DND-41 (cell line): ENCODE measurements around the gene SPTBN4.

Experiments used
- ATAC-seq: fragments of 200-7000 bp; cut with Tn5 transposase; 3 replicates; pipeline ENCODE4 v1.9.1; 2021; ENCODE audit warnings: low read depth; ENCODE audit not compliant: insufficient read depth
- DNase-seq: peaks from one replicate; pipeline ENCODE4 v3.0.0-alpha.2; 2020
- H2AFZ ChIP-seq: 2 replicates; pipeline ENCODE4 v1.6.0; 2012; ENCODE audit warnings: low read depth, low read length
- H3K27ac ChIP-seq: 2 replicates; pipeline ENCODE4 v1.5.1; 2012; ENCODE audit warnings: low read length, inconsistent platforms
- H3K27me3 ChIP-seq: fragments of 200-600 bp; sonication (generic); 2 replicates; pipeline ENCODE4 v1.6.0; 2012; ENCODE audit warnings: low read length, mild to moderate bottlenecking, inconsistent platforms; ENCODE audit not compliant: insufficient read depth, poor library complexity
- H3K36me3 ChIP-seq: 2 replicates; pipeline ENCODE4 v1.5.1; 2012; ENCODE audit warnings: low read length, inconsistent platforms; ENCODE audit not compliant: insufficient read depth
- H3K4me1 ChIP-seq: 2 replicates; pipeline ENCODE4 v1.5.1; 2012; ENCODE audit warnings: mild to moderate bottlenecking, low read length; ENCODE audit not compliant: insufficient read depth
- H3K4me2 ChIP-seq: 2 replicates; pipeline ENCODE4 v1.6.0; 2012; ENCODE audit warnings: mild to moderate bottlenecking, moderate library complexity, low read length, inconsistent platforms; ENCODE audit not compliant: insufficient read depth
- H3K4me3 ChIP-seq, 2 experiments: fragments of 200-600 bp in 1 of 2; shearing (Covaris generic) in 1 of 2; 2 replicates each; pipeline ENCODE4 v1.5.1; 2012 to 2016; ENCODE audit warnings: inconsistent platforms in 2 of 2, low read length in 2 of 2, mild to moderate bottlenecking in 2 of 2, low read depth in 1 of 2, moderate library complexity in 1 of 2
- H3K79me2 ChIP-seq: 2 replicates; pipeline ENCODE4 v1.6.0; 2012; ENCODE audit warnings: low read length, inconsistent platforms; ENCODE audit not compliant: insufficient read depth
- H3K9ac ChIP-seq: 2 replicates; pipeline ENCODE4 v1.6.0; 2012; ENCODE audit warnings: low read depth, mild to moderate bottlenecking, inconsistent platforms, low read length, moderate library complexity
- H3K9me3 ChIP-seq: 2 replicates; pipeline ENCODE4 v1.5.1; 2012; ENCODE audit warnings: low read length, moderate library complexity, mild to moderate bottlenecking, inconsistent platforms; ENCODE audit not compliant: insufficient read depth, severe bottlenecking
- H4K20me1 ChIP-seq: 2 replicates; pipeline ENCODE4 v1.6.0; 2012; ENCODE audit warnings: low read length; ENCODE audit not compliant: insufficient read depth
- CTCF ChIP-seq: IDR thresholded peaks from 2 replicates; pipeline ENCODE4 v1.5.1; 2012; ENCODE audit warnings: borderline replicate concordance, low read length, moderate library complexity, mild to moderate bottlenecking; ENCODE audit not compliant: poor library complexity, severe bottlenecking; ENCODE audit errors: extremely low read depth
- EZH2 ChIP-seq: IDR thresholded peaks from 3 replicates; pipeline ENCODE4 v1.6.1; 2012; ENCODE audit warnings: borderline replicate concordance, low read depth, mild to moderate bottlenecking, moderate library complexity, low read length, inconsistent platforms; ENCODE audit not compliant: severe bottlenecking

Gene SPTBN4

GRCh38 chr19:40446263-40446784 is 20.5 kb upstream of the SPTBN4 start:
- Histone ChIP-seq H3K9me3 (no peaks in the 10 kb centered on the region), H3K27ac (no peak overlapping the region), H3K4me2 (no peak overlapping the region), H2AFZ (no peak overlapping the region), H3K36me3 (peaks cover 7% of the 10 kb centered on the region), H3K27me3 (no peaks in the 10 kb centered on the region), H3K9ac (no peak overlapping the region), H3K79me2 (peaks cover 20% of the 10 kb centered on the region), H4K20me1 (no peaks in the 10 kb centered on the region), H3K4me3 (no peak overlapping the region), H3K4me1 (peaks cover 18% of the 10 kb centered on the region)
- no peak for TF ChIP-seq EZH2
- no peak for TF ChIP-seq CTCF
- no peak for ATAC-seq
- DNase-seq = no peak

GRCh38 chr19:40449506-40449905 is 17.3 kb upstream of the SPTBN4 start:
- Histone ChIP-seq H3K4me1 (peaks cover 7% of the 10 kb centered on the region), H3K4me3 (no peak overlapping the region), H4K20me1 (no peaks in the 10 kb centered on the region), H3K27ac (no peak overlapping the region), H3K4me2 (no peak overlapping the region), H3K36me3 (no peaks in the 10 kb centered on the region; the same call in 1 of the 2 replicates), H3K9me3 (no peaks in the 10 kb centered on the region), H3K79me2 (no peaks in the 10 kb centered on the region), H2AFZ (no peak overlapping the region), H3K9ac (no peak overlapping the region), H3K27me3 (no peaks in the 10 kb centered on the region)
- no peak for ATAC-seq
- TF ChIP-seq CTCF (no peak), EZH2 (no peak)
- no peak for DNase-seq

- no peaks in the 10 kb centered on the region for H3K27me3 ChIP-seq
- no peak overlapping the region for H3K4me3 ChIP-seq
- no peak overlapping the region for H3K27ac ChIP-seq
- H3K4me2 ChIP-seq = no peak overlapping the region
- H3K9me3 ChIP-seq = no peaks in the 10 kb centered on the region
- TF ChIP-seq EZH2 (no peak), CTCF (no peak)
- no peak overlapping the region for H2AFZ ChIP-seq
- H3K36me3 ChIP-seq = no peaks in the 10 kb centered on the region; the same call in 1 of the 2 replicates
- H3K79me2 ChIP-seq = no peaks in the 10 kb centered on the region
- ATAC-seq = no peak
- H4K20me1 ChIP-seq = no peaks in the 10 kb centered on the region
- H3K9ac ChIP-seq = no peak overlapping the region
- DNase-seq = no peak
- H3K4me1 ChIP-seq = no peaks in the 10 kb centered on the region
Measured at GRCh38 chr19:40450664-40451063, 16.1 kb upstream of the SPTBN4 start.

- no peak overlapping the region for H2AFZ ChIP-seq
- H3K9me3 ChIP-seq = no peaks in the 10 kb centered on the region
- H4K20me1 ChIP-seq = no peaks in the 10 kb centered on the region
- no peaks in the 10 kb centered on the region for H3K4me1 ChIP-seq
- no peak overlapping the region for H3K4me2 ChIP-seq
- H3K79me2 ChIP-seq = no peaks in the 10 kb centered on the region
- TF ChIP-seq EZH2 = no peak
- no peak for ATAC-seq
- no peak overlapping the region for H3K9ac ChIP-seq
- H3K27me3 ChIP-seq = no peaks in the 10 kb centered on the region
- no peaks in the 10 kb centered on the region; the same call in 1 of the 2 replicates for H3K36me3 ChIP-seq
- no peak overlapping the region for H3K4me3 ChIP-seq
- H3K27ac ChIP-seq = no peak overlapping the region
- no peak for DNase-seq
Measured at GRCh38 chr19:40452016-40452415, 14.8 kb upstream of the SPTBN4 start.
